Measurements from ENCODE around the gene MYO3B.

GRCh38 chr2:170455617-170456426 is 277.9 kb downstream of the MYO3B start:
- no peak for TF ChIP-seq CTCF (optimal IDR thresholded peaks at IDR 0.05 in 1 of 3, IDR thresholded peaks at IDR 0.05 in 1 of 3, conservative IDR thresholded peaks at IDR 0.05 in 1 of 3; ENCODE audit: extremely low read depth in 1 of 3, insufficient read depth in 2 of 3, low read length in 3 of 3)
- no peak for TF ChIP-seq EZH2 (IDR thresholded peaks at IDR 0.05; ENCODE audit: low read length)
